Measurements from ENCODE around the gene UROS.

GRCh38 chr10:125772864-125773180 lies 50.2 kb downstream of the UROS start:
- TF ChIP-seq CTCF (IDR thresholded peaks at IDR 0.05; ENCODE audit: insufficient read depth, low read length) = no peak
- TF ChIP-seq POLR2AphosphoS5 (IDR thresholded peaks at IDR 0.05; ENCODE audit: low read depth) = no peak
- no peak for TF ChIP-seq SPI1 (IDR thresholded peaks at IDR 0.05; ENCODE audit: borderline replicate concordance, low read depth)
- TF ChIP-seq GABPA (IDR thresholded peaks at IDR 0.05; ENCODE audit: low read depth) = no peak
- TF ChIP-seq REST (IDR thresholded peaks at IDR 0.05; ENCODE audit: insufficient replicate concordance, low read depth) = no peak
